Measurements from ENCODE around the gene SLC35G3. TPM values are rescaled to one million over a fixed set of nuclear protein-coding genes. Genes with fewer than 3 reads are reported as not detected.

Gene SLC35G3
- total and polyA plus RNA-seq, 2 of the 13 experiments (the other 11 are each of a cell fraction or from before 2014, with no cell fraction given) = not detected

- in situ Hi-C loops (cut with HindIII; ENCODE audit: extremely low pct_ligation_motif_present, low pct_unique_long_range_greater_than_20kb) = no loop called here
- no TSS peak for BruUV-seq (replicated peaks)
- TF ChIP-seq SOX13 (IDR thresholded peaks at IDR 0.05) (no peak), SOX13 (CRISPR knock-in tag; conservative IDR thresholded peaks at IDR 0.05 in 1 of 2, IDR thresholded peaks at IDR 0.05 in 1 of 2) (peak in 1 of 2 experiments; percentile 32; a peak in 1 of 4 replicates), HNF4A (CRISPR knock-in tag; IDR thresholded peaks at IDR 0.05) (no peak), ZNF24 (IDR thresholded peaks at IDR 0.05) (peak; percentile 62; the same call in 1 of the 2 replicates), MAFK (conservative IDR thresholded peaks at IDR 0.05 in 1 of 2, IDR thresholded peaks at IDR 0.05 in 1 of 2; ENCODE audit: low read length in 2 of 2) (0 out of 4 replicates have a peak, but pooled peaks of 1 of the 2 experiments have one; percentile 16), EP300 (IDR thresholded peaks at IDR 0.05; ENCODE audit: low read depth in 2 of 2, low read length in 2 of 2) (no peak), EP300 (CRISPR knock-in tag; IDR thresholded peaks at IDR 0.05; ENCODE audit: borderline replicate concordance) (no peak), ZNF710 (CRISPR knock-in tag; IDR thresholded peaks at IDR 0.05; ENCODE audit: borderline replicate concordance) (peak; percentile 24; the same call in 1 of the 2 replicates), ARID5B (CRISPR knock-in tag; IDR thresholded peaks at IDR 0.05) (0 out of 2 replicates have a peak, but pooled peaks have one; percentile 11), RERE (CRISPR knock-in tag; IDR thresholded peaks at IDR 0.05; ENCODE audit: low read depth) (no peak), MED13 (CRISPR knock-in tag; IDR thresholded peaks at IDR 0.05) (no peak), ETV6 (CRISPR knock-in tag; conservative IDR thresholded peaks at IDR 0.05) (no peak)
These were observed 47.9 kb downstream of the SLC35G3 start for GRCh38 chr17:35146214-35146833.

More at GRCh38 chr17:35146214-35146833, 47.9 kb downstream of the SLC35G3 start:
- Histone ChIP-seq H3K4me3 (replicated peaks in 1 of 3; ENCODE audit: insufficient read depth in 1 of 3, low read depth in 2 of 3, low read length in 3 of 3) (no peak overlapping the region), H3K27me3 (ENCODE audit: control insufficient read depth in 1 of 2, insufficient read depth in 2 of 2, low read length in 2 of 2) (peaks cover 8 to 34% of the 10 kb centered on the region in 2 experiments; a peak in 3 of 5 replicates), H3K4me2 (ENCODE audit: low read depth, low read length) (peak overlapping the region; percentile 9; the same call in 1 of the 2 replicates), H4K20me1 (ENCODE audit: insufficient read depth, low read length) (no peaks in the 10 kb centered on the region), H3K36me3 (replicated peaks in 1 of 2; ENCODE audit: control insufficient read depth in 1 of 2, insufficient read depth in 2 of 2, low read length in 2 of 2) (no peaks in the 10 kb centered on the region), H3K4me1 (ENCODE audit: insufficient read depth, low read length) (peaks cover 31% of the 10 kb centered on the region), H3K9me3 (ENCODE audit: low read length) (no peaks in the 10 kb centered on the region), H2AFZ (ENCODE audit: low read length) (no peak overlapping the region), H3K79me2 (ENCODE audit: insufficient read depth, low read length) (peaks cover 6% of the 10 kb centered on the region), H3K9ac (ENCODE audit: insufficient read depth, low read depth, low read length) (no peak overlapping the region), H3K27ac (ENCODE audit: extremely low read length, insufficient read depth, low read length) (no peak overlapping the region)
- WGBS (ENCODE audit: low lambda C conversion rate) = 11% methylated on average over 4 of the region's 4 CpGs
- ChIA-PET POLR2A (no interaction called here), CTCF (ENCODE audit: low intra/inter-chr PET ratio, low total read pairs) (no interaction called here)
- ATAC-seq (no peak), FAIRE-seq (no peak), DNase-seq (ENCODE audit: low spot score) (peak; percentile 69)
- intact Hi-C loops (cut with micrococcal nuclease; ENCODE audit: unreplicated experiment) = no loop called here
